Endothelial cell of umbilical vein (primary cell): Measurements from ENCODE around the gene BEX3. TPM values are rescaled to one million over a fixed set of nuclear protein-coding genes. Genes with fewer than 3 reads are reported as not detected.

Source experiments
- BruUV-seq: library from RNA; stranded (reverse); fragments of 400-500 nt; replicated peaks from 2 replicates; lab custom pipeline; 2021; lab: Mats Ljungman, UMichigan
- CTCF ChIA-PET: fragments of 300-600, 350-600 bp; sonication (Branson Sonifier 250); formaldehyde crosslinking; loops from one replicate; lab custom pipeline; 2021; ENCODE audit warnings: antibody characterized with exemption, inconsistent platforms; lab: Charles Lee
- POLR2A ChIA-PET: fragments of 300-600, 350-600 bp; sonication (Branson Sonifier 250); formaldehyde crosslinking; loops from one replicate; lab custom pipeline; 2021; ENCODE audit warnings: antibody characterized with exemption, inconsistent platforms; lab: Charles Lee
- DNase-seq: peaks from one replicate; pipeline ENCODE4 v3.0.0-alpha.2; 2011; ENCODE audit warnings: low read depth, low spot score
- FAIRE-seq: peaks from 2 replicates; lab custom pipeline; 2011; peaks lifted over from hg19 to GRCh38; lab: Jason Lieb, UNC
- H2AFZ ChIP-seq: 2 replicates; pipeline ENCODE4 v1.6.0; 2012; ENCODE audit warnings: low read depth, low read length, control low read depth, inconsistent platforms
- H3K27ac ChIP-seq: 2 replicates; pipeline ENCODE4 v1.5.1; 2011; ENCODE audit warnings: low read depth, mild to moderate bottlenecking, control low read depth, low read length, moderate library complexity; ENCODE audit not compliant: insufficient read depth
- H3K27me3 ChIP-seq, 2 experiments: 2 replicates each; pipeline versions ENCODE4 v1.6.0 to v1.6.1; 2011; ENCODE audit warnings: low read length in 2 of 2, mixed read lengths in 1 of 2; ENCODE audit not compliant: control insufficient read depth in 2 of 2, insufficient read depth in 2 of 2
- H3K36me3 ChIP-seq, 2 experiments: 2 replicates in 1 of 2; 3 replicates in 1 of 2; pipeline ENCODE4 v1.5.1; 2011; ENCODE audit warnings: low read length in 2 of 2, mild to moderate bottlenecking in 1 of 2, moderate library complexity in 1 of 2; ENCODE audit not compliant: control insufficient read depth in 2 of 2, insufficient read depth in 2 of 2; ENCODE audit errors: extremely low read depth in 1 of 2
- H3K4me1 ChIP-seq: 3 replicates; pipeline ENCODE4 v1.5.1; 2011; ENCODE audit warnings: mild to moderate bottlenecking, low read length; ENCODE audit not compliant: control insufficient read depth, insufficient read depth; ENCODE audit errors: extremely low read depth
- H3K4me2 ChIP-seq: 2 replicates; pipeline ENCODE4 v1.6.1; 2011; ENCODE audit warnings: low read length, control low read depth, mixed read lengths; ENCODE audit not compliant: insufficient read depth
- H3K4me3 ChIP-seq, 3 experiments: fragments of 200-600 bp in 1 of 3; sonication (generic), shearing (Covaris generic) in 1 of 3; replicated peaks in 1 of 3; 2 replicates each; pipeline ENCODE4 v1.5.1; 2011 to 2016; ENCODE audit warnings: control low read depth in 3 of 3, low read length in 3 of 3, mild to moderate bottlenecking in 2 of 3, inconsistent platforms in 1 of 3, low read depth in 1 of 3, moderate library complexity in 1 of 3; ENCODE audit not compliant: insufficient read depth in 1 of 3
- H3K79me2 ChIP-seq: 2 replicates; pipeline ENCODE4 v1.6.0; 2012; ENCODE audit warnings: low read length, inconsistent platforms; ENCODE audit not compliant: control insufficient read depth, insufficient read depth
- H3K9ac ChIP-seq: replicated peaks from 2 replicates; pipeline ENCODE3; 2011; ENCODE audit warnings: low read length, control low read depth; ENCODE audit not compliant: insufficient read depth; ENCODE audit errors: extremely low read depth
- H3K9me1 ChIP-seq: replicated peaks from 3 replicates; pipeline ENCODE4 v1.6.0; 2011; ENCODE audit warnings: mild to moderate bottlenecking, low read length; ENCODE audit not compliant: control insufficient read depth, insufficient read depth; ENCODE audit errors: extremely low read depth
- H3K9me3 ChIP-seq: replicated peaks from 2 replicates; pipeline ENCODE4 v1.5.1; 2012; ENCODE audit warnings: low read length, inconsistent platforms; ENCODE audit not compliant: control insufficient read depth, insufficient read depth
- H4K20me1 ChIP-seq: replicated peaks from 2 replicates; pipeline ENCODE3; 2011; ENCODE audit warnings: mild to moderate bottlenecking, low read length; ENCODE audit not compliant: control insufficient read depth, insufficient read depth; ENCODE audit errors: extremely low read depth
- CTCF ChIP-seq, 2 donors: IDR thresholded peaks; 1 replicate in 1 of 2; 2 replicates in 1 of 2; pipeline ENCODE4 v1.5.1; 2011; ENCODE audit warnings: low read length in 2 of 2, mild to moderate bottlenecking in 2 of 2, moderate library complexity in 2 of 2, control low read depth in 1 of 2, inconsistent platforms in 1 of 2, low read depth in 1 of 2; ENCODE audit not compliant: insufficient read depth in 1 of 2; ENCODE audit errors: extremely low read depth in 1 of 2
- EZH2 ChIP-seq: IDR thresholded peaks from 2 replicates; pipeline ENCODE4 v1.6.1; 2012; ENCODE audit warnings: borderline replicate concordance, low read depth, mild to moderate bottlenecking, moderate library complexity, low read length, inconsistent platforms; ENCODE audit not compliant: severe bottlenecking
- FOS ChIP-seq: IDR thresholded peaks from 2 replicates; pipeline ENCODE4 v1.6.1; 2011; ENCODE audit warnings: mild to moderate bottlenecking, low read length, moderate library complexity, borderline replicate concordance; ENCODE audit not compliant: insufficient read depth
- GATA2 ChIP-seq: IDR thresholded peaks from 2 replicates; pipeline ENCODE4 v1.7.0; 2011; ENCODE audit warnings: low read depth, mild to moderate bottlenecking, moderate library complexity, mixed read lengths, low read length; ENCODE audit not compliant: insufficient read length, insufficient read depth
- JUN ChIP-seq: IDR thresholded peaks from 2 replicates; pipeline ENCODE4 v1.6.1; 2011; ENCODE audit warnings: borderline replicate concordance, low read depth; ENCODE audit not compliant: insufficient read length, insufficient read depth
- MAX ChIP-seq: IDR thresholded peaks from 2 replicates; pipeline ENCODE4 v1.6.1; 2011; ENCODE audit not compliant: insufficient read depth, insufficient read length
- MYC ChIP-seq: IDR thresholded peaks from one replicate; pipeline ENCODE4 v1.6.1; 2011; ENCODE audit warnings: mild to moderate bottlenecking, low read depth, low read length
- POLR2A ChIP-seq: IDR thresholded peaks from 2 replicates; pipeline ENCODE4 v1.6.1; 2012; ENCODE audit warnings: low read depth, mild to moderate bottlenecking, control low read depth, low read length
- POLR2AphosphoS5 ChIP-seq: IDR thresholded peaks from 2 replicates; pipeline ENCODE4 v1.6.1; 2012; ENCODE audit warnings: low read depth, mild to moderate bottlenecking, control low read depth, low read length, moderate library complexity; ENCODE audit not compliant: insufficient read depth
- dilution Hi-C: fragments of 300-500 bp; cut with MboI; formaldehyde crosslinking; loops from one replicate; pipeline ENCODE4 v1.15.0; 2019; ENCODE audit warnings: low sequenced_read_pairs; ENCODE audit not compliant: extremely low pct_ligation_motif_present
- intact Hi-C: fragments of 100-400 bp; cut with micrococcal nuclease; formaldehyde crosslinking; loops from one replicate; pipeline ENCODE4 v1.10.0; 2022
- polyA plus RNA-seq, 4 experiments: library from polyadenylated mRNA; depleted of rRNA in 3 of 4; stranded (reverse) in 3 of 4; unstranded in 1 of 4; fragments of >200 nt; gene quantifications; 2 replicates each; pipeline versions ENCODE4 v1.2.1 to v1.2.3, GENCODE V29; 2011 to 2012; ENCODE audit warnings: missing spikeins in 1 of 4
- total RNA-seq: library from RNA; stranded (reverse); gene quantifications from 2 replicates; pipeline ENCODE4 v1.2.3, GENCODE V29; 2021

Gene BEX3
- total and polyA plus RNA-seq, 2 donors (not counting 3 experiments of a cell fraction or from before 2014, with no cell fraction given) = 227 to 332 TPM

- ChIA-PET POLR2A (no interaction called here), CTCF (no interaction called here)
- BruUV-seq = no TSS peak
- no peak for TF ChIP-seq FOS
- TF ChIP-seq EZH2 = no peak
- TF ChIP-seq MAX = no peak
- TF ChIP-seq POLR2AphosphoS5 = no peak
- no peak for TF ChIP-seq CTCF (IDR thresholded peaks at IDR 0.05; ENCODE audit: extremely low read depth in 1 of 2, insufficient read depth in 1 of 2, low read depth in 1 of 2, low read length in 2 of 2)
- no peak for TF ChIP-seq POLR2A
- no peak for TF ChIP-seq JUN
- no peak for TF ChIP-seq GATA2
- no peak for TF ChIP-seq MYC
- FAIRE-seq = no peak
- no peak overlapping the region for H2AFZ ChIP-seq
- no peaks in the 10 kb centered on the region for H3K9me3 ChIP-seq
- dilution Hi-C loops = no loop called here
- no peak overlapping the region for H3K4me3 ChIP-seq
- no peaks in the 10 kb centered on the region for H3K9me1 ChIP-seq
- no peak for DNase-seq
- H3K27me3 ChIP-seq = no peaks in the 10 kb centered on the region
- H3K27ac ChIP-seq = no peak overlapping the region
- no peak overlapping the region for H3K4me2 ChIP-seq
- intact Hi-C loops = no loop called here
- no peaks in the 10 kb centered on the region for H3K36me3 ChIP-seq
- no peaks in the 10 kb centered on the region for H4K20me1 ChIP-seq
- no peak overlapping the region for H3K9ac ChIP-seq
- peaks cover 6% of the 10 kb centered on the region for H3K4me1 ChIP-seq
- peaks cover 8% of the 10 kb centered on the region for H3K79me2 ChIP-seq
Measured at GRCh38 chrX:103373581-103373980, 2.8 kb upstream of the BEX3 start.
